ENCODE measurements around the gene THRB. TPM values are rescaled to one million over a fixed set of nuclear protein-coding genes. Genes with fewer than 3 reads are reported as not detected.

THRB gene
- total RNA-seq, 3 donors from 2014 or later: 29.8 to 40.2 (median 39.2) TPM

DNA sequence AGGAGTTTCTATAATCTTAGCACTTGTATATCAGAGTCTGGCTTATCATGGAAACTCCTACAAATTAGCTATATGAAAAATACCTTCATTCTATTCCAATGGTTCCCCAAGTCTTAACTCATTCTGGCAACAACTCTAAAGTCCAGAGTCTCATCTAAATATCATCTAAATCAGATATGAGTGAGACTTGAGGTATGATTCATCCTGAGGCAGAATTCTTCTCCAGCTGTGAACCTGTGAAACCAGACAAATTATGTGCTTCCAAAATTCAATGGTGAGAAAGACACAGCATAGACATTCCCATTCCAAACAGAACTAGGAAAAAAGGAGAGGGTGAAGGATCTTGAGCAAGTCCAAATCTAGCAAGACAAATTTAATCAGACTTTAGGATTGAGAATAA, 138.8 kb downstream of the THRB start:
- Histone ChIP-seq H3K4me1 (no peaks in the 10 kb centered on the region), H3K36me3 (no peaks in the 10 kb centered on the region), H3K4me3 (no peak overlapping the region), H3K27me3 (no peaks in the 10 kb centered on the region), H3K9me3 (no peaks in the 10 kb centered on the region), H3K27ac (peak overlapping the region in 1 of 2 donors; percentile 27)
- DNase-seq (ENCODE audit: low spot score in 2 of 2): no peak
- intact Hi-C loops (cut with DNase I; ENCODE audit: low total_unique reads): no loop called here
- no peak for TF ChIP-seq POLR2AphosphoS5 (IDR thresholded peaks at IDR 0.05)
- no peak for TF ChIP-seq CTCF (IDR thresholded peaks at IDR 0.05)
- no peak for TF ChIP-seq POLR2A (IDR thresholded peaks at IDR 0.05)

GRCh38 chr3:24354230-24354629, 140.4 kb downstream of the THRB start:
- TF ChIP-seq CTCF (IDR thresholded peaks at IDR 0.05) (no peak), POLR2AphosphoS5 (IDR thresholded peaks at IDR 0.05) (no peak), POLR2A (IDR thresholded peaks at IDR 0.05) (no peak)
- intact Hi-C loops (cut with DNase I; ENCODE audit: low total_unique reads): no loop called here
- no peak overlapping the region for H3K4me3 ChIP-seq
- H3K27ac ChIP-seq: no peak overlapping the region
- no peaks in the 10 kb centered on the region for H3K4me1 ChIP-seq
- no peak for DNase-seq (ENCODE audit: low spot score in 2 of 2)
- no peaks in the 10 kb centered on the region for H3K27me3 ChIP-seq
- H3K9me3 ChIP-seq: no peaks in the 10 kb centered on the region
- H3K36me3 ChIP-seq: no peaks in the 10 kb centered on the region

GRCh38 chr3:24352893-24353553, 141.6 kb downstream of the THRB start:
- intact Hi-C loops (cut with DNase I; ENCODE audit: low total_unique reads): no loop called here

DNA sequence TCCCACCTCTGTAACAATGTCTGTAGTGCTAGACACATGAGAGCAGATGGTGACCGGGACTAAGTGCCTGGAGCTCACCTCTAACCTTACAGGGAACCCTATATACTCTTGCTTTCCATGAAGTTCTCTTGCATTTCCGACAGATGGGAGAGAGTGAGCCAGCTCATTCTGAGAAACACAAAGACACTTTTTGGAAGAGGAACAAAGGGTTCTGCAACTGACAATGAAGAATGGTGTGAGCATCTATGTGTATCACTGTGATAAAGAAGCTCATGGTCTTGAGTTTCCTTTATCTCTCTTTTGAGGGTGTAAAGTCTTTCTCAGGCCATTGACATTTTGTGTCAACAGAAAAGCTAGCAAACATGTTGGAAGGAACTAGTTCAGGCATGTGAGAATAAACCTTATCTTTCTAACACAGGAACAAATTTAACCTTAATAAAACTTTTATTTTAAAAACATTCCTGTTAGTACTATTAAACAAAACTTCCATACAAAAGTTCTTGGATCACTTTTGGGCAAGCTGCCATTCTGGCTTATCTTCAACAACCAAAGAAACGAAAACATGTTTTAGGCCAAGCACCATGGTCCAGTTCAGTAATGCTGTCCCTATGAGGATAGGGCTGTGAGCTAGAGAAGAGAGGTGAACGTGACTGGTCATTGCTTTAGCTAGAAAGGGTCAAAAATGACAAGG, 142.7 kb downstream of the THRB start:
- no peak for TF ChIP-seq CTCF (IDR thresholded peaks at IDR 0.05)
- peak in 1 of 3 donors; percentile 58 for TF ChIP-seq POLR2AphosphoS5 (IDR thresholded peaks at IDR 0.05)
- no peak for TF ChIP-seq POLR2A (IDR thresholded peaks at IDR 0.05)

More at GRCh38 chr3:24352893-24353553, 141.6 kb downstream of the THRB start:
- Histone ChIP-seq H3K4me3 (no peak overlapping the region), H3K9me3 (no peaks in the 10 kb centered on the region), H3K27me3 (no peaks in the 10 kb centered on the region), H3K27ac (no peak overlapping the region), H3K36me3 (no peaks in the 10 kb centered on the region), H3K4me1 (no peaks in the 10 kb centered on the region)
- TF ChIP-seq POLR2A (IDR thresholded peaks at IDR 0.05) (no peak), POLR2AphosphoS5 (IDR thresholded peaks at IDR 0.05) (no peak), CTCF (IDR thresholded peaks at IDR 0.05) (no peak)
- DNase-seq (ENCODE audit: low spot score in 2 of 2): no peak

DNA sequence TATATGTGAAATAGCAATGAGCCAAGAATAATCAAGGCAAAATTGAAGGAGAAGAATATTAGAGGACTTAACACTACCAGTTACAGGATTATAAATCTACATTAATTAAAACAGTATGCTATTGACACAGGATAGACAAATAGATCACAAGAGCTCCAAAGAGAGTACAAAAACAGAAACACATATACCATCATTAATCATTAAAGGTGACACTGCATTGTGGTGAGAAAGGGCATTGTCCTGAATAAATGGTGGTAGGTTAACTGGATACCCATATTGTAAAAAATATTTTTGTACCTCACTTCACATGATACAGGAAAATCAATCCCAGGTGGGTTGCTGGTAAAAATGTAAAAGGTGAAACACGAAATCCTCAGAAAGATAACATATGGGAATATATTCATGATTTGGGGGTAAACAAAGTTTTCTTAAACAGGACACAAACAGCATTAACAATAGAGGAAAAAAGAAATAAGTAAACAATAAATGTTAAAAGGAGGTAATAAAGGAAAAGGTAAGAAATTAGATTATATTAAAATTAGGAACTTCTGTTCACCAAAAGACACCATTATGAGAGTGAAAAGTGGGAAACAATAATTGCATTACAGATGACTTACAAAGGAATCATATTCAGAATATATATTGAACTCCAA, 145.2 kb downstream of the THRB start:
- no peak for DNase-seq (ENCODE audit: low spot score in 2 of 2)
- Histone ChIP-seq H3K27ac (no peak overlapping the region), H3K36me3 (no peaks in the 10 kb centered on the region)

More for the DNA sequence above, 142.7 kb downstream of the THRB start:
- DNase-seq (ENCODE audit: low spot score in 2 of 2): peak in 1 of 2 donors; percentile 37
- peak overlapping the region; percentile 50 to 87 for H3K27ac ChIP-seq
- H3K4me3 ChIP-seq: no peak overlapping the region
- H3K36me3 ChIP-seq: no peaks in the 10 kb centered on the region
- H3K4me1 ChIP-seq: no peaks in the 10 kb centered on the region
- intact Hi-C loops (cut with DNase I; ENCODE audit: low total_unique reads): no loop called here
- H3K9me3 ChIP-seq: no peaks in the 10 kb centered on the region
- H3K27me3 ChIP-seq: no peaks in the 10 kb centered on the region

More for the DNA sequence above, 145.2 kb downstream of the THRB start:
- intact Hi-C loops (cut with DNase I; ENCODE audit: low total_unique reads): no loop called here
- H3K9me3 ChIP-seq: no peaks in the 10 kb centered on the region
- no peak for TF ChIP-seq CTCF (IDR thresholded peaks at IDR 0.05)
- no peak for TF ChIP-seq POLR2A (IDR thresholded peaks at IDR 0.05)
- TF ChIP-seq POLR2AphosphoS5 (IDR thresholded peaks at IDR 0.05): no peak
- no peak overlapping the region for H3K4me3 ChIP-seq
- peaks cover 0 to 3% of the 10 kb centered on the region in 2 donors for H3K4me1 ChIP-seq
- no peaks in the 10 kb centered on the region for H3K27me3 ChIP-seq
